Breast epithelium (tissue), 3 donors: ENCODE data around the gene WAS.

Experiments
- POLR2A ChIP-seq: fragments of 450-650 bp; IDR thresholded peaks from one replicate; pipeline ENCODE4 v1.6.1; 2016; ENCODE audit warnings: antibody characterized with exemption, mild to moderate bottlenecking, moderate library complexity
- POLR2AphosphoS5 ChIP-seq, 3 donors: sonication (generic); formaldehyde crosslinking; IDR thresholded peaks; one replicate each; pipeline ENCODE4 v1.6.1; 2017; ENCODE audit warnings: antibody characterized with exemption in 3 of 3
- TF ChIP-seq, protein P1 (sequence below), 3 donors: fragments of 450-650 bp; IDR thresholded peaks; one replicate each; pipeline ENCODE4 v1.5.1; 2016 to 2017; ENCODE audit warnings: antibody characterized with exemption in 3 of 3, mild to moderate bottlenecking in 3 of 3, moderate library complexity in 3 of 3

DNA sequence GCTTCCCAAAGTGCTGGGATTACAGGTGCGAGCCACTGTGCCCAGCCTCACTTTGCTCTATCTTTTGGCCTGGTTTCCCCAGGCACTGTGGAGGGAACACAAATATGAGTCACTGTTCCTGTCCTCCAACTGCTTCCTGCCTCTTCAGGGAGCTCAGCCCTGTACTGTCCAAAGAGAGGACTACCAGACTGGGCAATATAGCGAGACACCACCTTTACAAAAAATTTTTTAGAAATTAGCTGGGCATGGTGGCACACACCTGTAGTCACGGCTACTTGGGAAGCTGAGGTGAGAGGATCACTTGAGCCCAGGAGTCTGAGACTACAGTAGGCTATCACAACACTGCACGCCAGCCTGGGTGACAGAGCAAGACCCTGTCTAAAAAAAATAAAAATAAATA lies 16.9 kb upstream of the WAS start:
- TF ChIP-seq, protein P1, sequence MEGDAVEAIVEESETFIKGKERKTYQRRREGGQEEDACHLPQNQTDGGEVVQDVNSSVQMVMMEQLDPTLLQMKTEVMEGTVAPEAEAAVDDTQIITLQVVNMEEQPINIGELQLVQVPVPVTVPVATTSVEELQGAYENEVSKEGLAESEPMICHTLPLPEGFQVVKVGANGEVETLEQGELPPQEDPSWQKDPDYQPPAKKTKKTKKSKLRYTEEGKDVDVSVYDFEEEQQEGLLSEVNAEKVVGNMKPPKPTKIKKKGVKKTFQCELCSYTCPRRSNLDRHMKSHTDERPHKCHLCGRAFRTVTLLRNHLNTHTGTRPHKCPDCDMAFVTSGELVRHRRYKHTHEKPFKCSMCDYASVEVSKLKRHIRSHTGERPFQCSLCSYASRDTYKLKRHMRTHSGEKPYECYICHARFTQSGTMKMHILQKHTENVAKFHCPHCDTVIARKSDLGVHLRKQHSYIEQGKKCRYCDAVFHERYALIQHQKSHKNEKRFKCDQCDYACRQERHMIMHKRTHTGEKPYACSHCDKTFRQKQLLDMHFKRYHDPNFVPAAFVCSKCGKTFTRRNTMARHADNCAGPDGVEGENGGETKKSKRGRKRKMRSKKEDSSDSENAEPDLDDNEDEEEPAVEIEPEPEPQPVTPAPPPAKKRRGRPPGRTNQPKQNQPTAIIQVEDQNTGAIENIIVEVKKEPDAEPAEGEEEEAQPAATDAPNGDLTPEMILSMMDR (IDR thresholded peaks at IDR 0.05): no peak
- TF ChIP-seq POLR2AphosphoS5 (IDR thresholded peaks at IDR 0.05) (no peak), POLR2A (no peak)
